ENCODE data around the gene IFT122.
"Not testable (repeated sequence)": the region's sequence is repeated elsewhere in the genome, so short reads cannot be mapped to it uniquely, and the experiment has no call there.

The IFT122 gene

GRCh38 chr3:129495006-129495639 is 55.1 kb downstream of the IFT122 start:
- DNase-seq (ENCODE audit: low read depth): not testable (repeated sequence)

DNA sequence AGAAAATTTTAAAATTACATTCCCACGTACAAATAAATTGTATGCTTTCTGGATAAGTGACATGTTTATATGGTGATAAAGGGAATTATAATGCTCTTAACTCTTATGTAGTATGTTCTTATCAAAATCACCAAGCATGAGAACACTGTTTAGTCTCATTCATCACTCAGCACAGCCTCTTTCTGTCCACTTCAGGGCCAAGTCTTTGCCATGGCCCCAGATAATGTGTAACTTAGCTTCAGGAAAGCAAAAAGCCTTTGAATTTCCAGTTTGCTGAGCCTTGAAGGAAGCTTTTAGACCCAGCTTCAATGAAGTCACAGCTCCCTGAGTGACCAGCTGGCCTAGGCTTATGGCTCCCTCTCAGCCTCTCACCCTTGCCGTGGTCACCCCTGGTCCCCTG is 57.9 kb downstream of the IFT122 start:
- DNase-seq (ENCODE audit: low read depth): not testable (repeated sequence)

DNA sequence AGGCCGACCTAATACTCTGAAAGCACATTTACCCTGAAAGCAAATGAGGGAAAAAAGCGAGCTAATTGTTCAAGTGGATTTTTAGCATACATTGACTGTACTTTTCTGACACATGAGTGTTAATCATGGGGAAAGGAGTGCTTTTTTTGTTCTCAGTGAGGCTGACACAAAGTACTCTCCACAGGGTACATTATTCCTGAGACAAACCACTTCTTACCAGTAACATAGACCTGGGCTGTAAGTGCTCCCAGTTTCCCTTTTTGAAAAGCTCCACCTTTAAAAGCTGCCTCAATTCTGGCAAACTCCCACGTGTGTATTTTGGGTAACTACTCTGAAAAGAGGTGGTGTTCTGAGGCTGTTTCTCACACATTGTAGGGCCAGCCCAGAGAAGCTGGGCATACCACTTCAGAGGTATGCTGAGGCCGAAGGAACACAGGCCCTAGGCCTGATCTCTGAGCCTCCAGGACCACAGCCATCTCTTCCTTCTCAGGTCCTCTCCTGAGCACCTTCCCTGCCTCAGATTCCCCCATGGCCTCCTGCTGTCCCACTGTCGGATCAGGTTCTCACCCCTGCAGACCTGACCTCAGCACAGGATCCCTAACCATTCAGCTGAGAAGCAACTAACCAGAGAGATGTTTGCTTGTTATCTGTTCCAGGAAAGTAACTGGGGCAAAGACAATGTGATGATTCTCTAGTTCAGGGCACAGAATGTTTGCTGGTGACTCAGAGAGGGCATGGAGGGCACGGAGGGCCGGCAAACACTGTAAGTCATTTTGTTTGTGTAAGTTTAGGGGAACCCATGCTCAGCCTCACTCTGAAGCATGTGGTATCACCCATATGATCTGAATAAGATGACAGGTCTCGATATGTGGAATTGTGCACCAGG is 58.8 kb downstream of the IFT122 start:
- DNase-seq (ENCODE audit: low read depth): not testable (repeated sequence)

- DNase-seq (ENCODE audit: low read depth): not testable (repeated sequence)
These were observed 59.7 kb downstream of the IFT122 start for GRCh38 chr3:129499604-129500333.

- no peak for DNase-seq (ENCODE audit: low read depth)
These were observed 60.3 kb downstream of the IFT122 start for GRCh38 chr3:129500334-129500658.

DNA sequence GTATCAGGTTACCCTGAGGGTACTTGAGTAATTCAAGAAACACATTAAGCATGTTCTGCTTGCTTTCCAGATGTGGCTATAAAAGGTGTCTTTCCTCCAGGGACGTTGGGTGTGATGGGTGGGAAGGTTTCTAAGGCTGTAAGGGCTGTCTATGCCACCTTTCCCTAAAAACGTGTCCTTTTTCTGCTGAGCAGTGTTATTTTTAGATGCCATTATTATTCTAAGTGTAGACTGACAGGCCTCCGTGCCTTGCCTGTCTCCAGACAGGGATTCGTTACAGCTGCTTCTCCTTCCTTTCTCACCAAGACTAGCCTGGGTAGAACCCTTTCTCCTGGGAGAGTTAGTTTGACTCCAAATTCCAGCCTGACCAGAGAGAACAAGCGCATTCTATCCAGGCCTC is 61.6 kb downstream of the IFT122 start:
- DNase-seq (ENCODE audit: low read depth): no peak

- no peak for DNase-seq (ENCODE audit: low read depth)
These were observed 62.8 kb downstream of the IFT122 start for GRCh38 chr3:129502641-129503408.

- DNase-seq (ENCODE audit: low read depth): no peak
These were observed 63.7 kb downstream of the IFT122 start for GRCh38 chr3:129503471-129504291.

DNA sequence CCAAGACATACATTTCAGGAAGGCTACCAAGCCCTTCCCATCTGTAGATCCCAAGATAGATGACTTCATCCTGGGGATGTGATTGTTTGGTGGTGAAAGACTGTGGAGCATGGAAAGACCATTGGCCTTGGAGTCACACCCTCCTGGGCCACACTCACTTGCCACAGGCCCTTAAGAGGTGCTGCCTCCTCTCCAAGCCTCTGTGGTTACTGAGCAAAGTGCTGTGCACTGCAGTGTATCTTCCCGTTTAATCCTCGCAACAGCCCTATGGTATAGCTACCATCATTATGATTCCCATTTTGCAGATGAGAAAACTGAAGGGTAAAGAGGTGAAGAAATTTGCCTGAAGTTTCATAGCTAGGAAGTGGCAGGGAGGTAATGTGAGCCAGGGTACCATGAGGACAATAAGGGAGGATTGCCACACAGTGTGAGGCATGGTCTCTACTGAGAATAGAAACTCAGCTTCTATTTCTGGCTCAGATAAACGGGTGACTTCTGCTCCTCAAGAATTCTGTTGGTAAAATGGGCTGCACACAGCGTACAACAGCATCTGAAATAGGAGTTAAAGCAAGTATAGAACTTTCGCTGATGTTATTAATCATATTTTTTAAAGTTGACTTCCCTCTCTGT is 64.6 kb downstream of the IFT122 start:
- no peak for DNase-seq (ENCODE audit: low read depth)

DNA sequence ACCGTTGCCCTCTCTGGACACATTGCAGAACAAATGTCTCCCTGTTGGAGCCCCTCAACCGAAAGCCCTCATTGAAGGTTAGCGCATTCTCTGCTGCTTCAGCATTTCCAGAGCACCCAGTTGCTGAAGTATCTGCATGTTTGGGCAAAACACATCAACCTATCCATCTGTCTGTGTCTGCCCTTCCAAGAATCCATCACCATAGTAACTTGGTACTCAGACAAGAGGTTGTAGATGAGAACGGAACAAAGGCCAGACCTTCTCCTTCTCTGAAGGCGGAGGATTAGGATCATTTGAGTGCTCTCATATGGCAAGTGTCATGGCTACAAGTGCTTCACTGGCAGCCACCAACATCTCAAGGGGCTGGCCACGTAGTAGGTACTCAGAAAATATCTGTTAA is 65.3 kb downstream of the IFT122 start:
- no peak for DNase-seq (ENCODE audit: low read depth)

DNA sequence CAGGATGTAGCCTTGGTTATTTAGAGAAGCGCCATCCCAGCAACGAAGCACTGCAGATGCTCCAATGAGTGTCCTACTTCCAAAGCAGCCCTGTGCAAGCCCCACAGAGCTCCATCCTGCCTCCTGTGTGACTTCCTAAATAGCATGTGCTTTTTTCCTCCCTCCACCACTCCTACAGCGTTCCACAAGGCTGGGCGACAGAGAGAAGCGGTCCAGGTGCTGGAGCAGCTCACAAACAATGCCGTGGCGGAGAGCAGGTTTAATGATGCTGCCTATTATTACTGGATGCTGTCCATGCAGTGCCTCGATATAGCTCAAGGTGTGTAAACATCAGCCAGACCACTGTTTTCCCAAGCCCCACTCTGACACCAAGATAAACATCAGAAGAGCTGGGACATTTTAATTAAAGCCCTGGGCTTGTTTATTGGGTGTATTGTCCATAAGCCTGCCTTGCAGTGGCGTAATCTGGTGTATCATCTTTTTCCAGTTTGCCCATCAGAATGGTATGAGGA is 66.3 kb downstream of the IFT122 start:
- DNase-seq (ENCODE audit: low read depth): no peak

GRCh38 chr3:129507181-129507831 is 67.3 kb downstream of the IFT122 start:
- DNase-seq (ENCODE audit: low read depth): no peak

GRCh38 chr3:129512595-129512994 is 72.6 kb downstream of the IFT122 start:
- DNase-seq (ENCODE audit: low read depth): no peak

- DNase-seq (ENCODE audit: low read depth): no peak
These were observed 73.7 kb downstream of the IFT122 start for GRCh38 chr3:129513705-129514104.

GRCh38 chr3:129514110-129514509 is 74.1 kb downstream of the IFT122 start:
- no peak for DNase-seq (ENCODE audit: low read depth)

- DNase-seq (ENCODE audit: low read depth): no peak
These were observed 74.5 kb downstream of the IFT122 start for GRCh38 chr3:129514563-129514962.

DNA sequence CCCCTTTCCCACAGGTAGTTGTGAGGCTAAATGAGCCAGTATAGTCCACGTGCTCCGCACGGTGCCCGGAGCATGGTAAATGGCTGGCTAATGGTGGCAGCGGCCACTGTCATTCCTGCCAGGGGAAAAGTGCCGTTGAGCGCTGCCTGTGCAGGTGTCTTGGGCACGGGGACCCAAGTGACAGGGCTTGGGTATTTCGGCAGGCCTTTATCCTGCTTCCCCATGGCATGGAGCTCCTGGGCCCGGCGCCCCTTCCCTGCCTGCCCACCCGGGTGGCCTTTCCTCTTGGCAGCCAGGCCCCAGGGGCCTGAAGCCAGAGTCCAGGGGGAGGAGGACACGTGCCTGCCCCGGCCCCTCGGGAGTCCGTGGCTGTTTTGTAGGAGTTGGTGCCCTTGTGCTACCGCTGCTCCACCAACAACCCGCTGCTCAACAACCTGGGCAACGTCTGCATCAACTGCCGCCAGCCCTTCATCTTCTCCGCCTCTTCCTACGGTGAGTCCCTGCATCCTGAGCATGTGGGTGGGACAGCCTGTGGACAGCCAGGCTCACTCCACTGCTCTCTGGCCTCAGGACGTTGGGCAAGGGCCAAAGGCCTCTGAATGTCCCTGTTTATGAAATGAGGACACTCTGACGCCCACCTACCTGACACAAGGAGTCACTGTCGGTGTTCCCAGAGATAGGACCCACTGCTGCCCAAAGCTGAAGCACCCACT is 75.2 kb downstream of the IFT122 start:
- not testable (repeated sequence) for DNase-seq (ENCODE audit: low read depth)

DNA sequence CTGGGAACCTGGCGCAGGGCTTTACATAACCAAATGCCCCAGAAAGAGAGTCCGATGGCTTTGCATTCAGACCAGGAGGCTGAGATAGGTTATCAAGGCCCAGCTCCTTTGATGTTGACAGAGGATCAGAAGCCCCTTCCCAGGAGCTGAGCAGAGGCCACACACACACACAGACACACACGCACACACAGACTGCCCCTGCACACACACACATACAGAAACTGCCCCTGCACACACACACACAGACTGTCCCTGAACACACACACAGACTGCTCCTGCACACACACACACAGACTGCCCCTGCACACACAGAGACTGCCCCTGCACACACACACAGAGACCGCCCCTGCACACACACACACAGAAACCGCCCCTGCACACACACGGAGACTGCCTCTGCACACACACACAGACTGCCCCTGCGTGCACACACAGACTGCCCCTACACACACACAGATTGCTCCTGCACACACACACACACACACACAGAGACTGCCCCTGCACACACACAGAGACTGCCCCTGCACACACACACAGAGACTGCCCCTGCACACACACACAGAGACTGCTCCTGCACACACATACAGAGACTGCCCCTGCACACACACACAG is 75.9 kb downstream of the IFT122 start:
- not testable (repeated sequence) for DNase-seq (ENCODE audit: low read depth)

GRCh38 chr3:129517516-129517915 is 77.5 kb downstream of the IFT122 start:
- no peak for DNase-seq (ENCODE audit: low read depth)

All from activated gamma-delta T cell treated with anti-CD3 and anti-CD28 coated beads, Interleukin-2, amount 50 U/mL, for 16 hours (primary cell).